Measurements from ENCODE around the gene LRRC63. TPM values are rescaled to one million over a fixed set of nuclear protein-coding genes. Genes with fewer than 3 reads are reported as not detected.

LRRC63 gene
- total RNA-seq, 1 experiment from 2014 or later, result 0.38 TPM

GRCh38 chr13:46206143-46206542 is 5.6 kb upstream of the LRRC63 start:
- Mint-ChIP-seq H3K9me3 (ENCODE audit: low read depth, unreplicated experiment) (no peaks in the 10 kb centered on the region), H3K27me3 (ENCODE audit: unreplicated experiment) (no peaks in the 10 kb centered on the region), H3K27ac (ENCODE audit: unreplicated experiment) (peak overlapping the region; percentile 27), H3K36me3 (ENCODE audit: insufficient read depth, unreplicated experiment) (peaks cover 3% of the 10 kb centered on the region), H3K4me1 (ENCODE audit: low read depth, unreplicated experiment) (peaks cover 27% of the 10 kb centered on the region), H3K4me3 (ENCODE audit: low read depth, unreplicated experiment) (no peak overlapping the region)
- no peak for TF ChIP-seq CTCF (IDR thresholded peaks at IDR 0.05; ENCODE audit: unreplicated experiment)
- intact Hi-C loops (cut with micrococcal nuclease; ENCODE audit: unreplicated experiment), result loop anchor here (2.0 kb wide), 1 partner anchor 23 kb away; the partner anchor contains the start of gene LCP1
- CTCF ChIA-PET, result no interaction called here
- DNase-seq, result no peak
- no TSS peak for BruUV-seq (replicated peaks)

GRCh38 chr13:46207828-46208227 is 3.9 kb upstream of the LRRC63 start:
- H3K27ac Mint-ChIP-seq (ENCODE audit: unreplicated experiment), result peak overlapping the region; percentile 68
- H3K4me3 Mint-ChIP-seq (ENCODE audit: low read depth, unreplicated experiment), result no peak overlapping the region
- TF ChIP-seq CTCF (IDR thresholded peaks at IDR 0.05; ENCODE audit: unreplicated experiment), result no peak
- H3K36me3 Mint-ChIP-seq (ENCODE audit: insufficient read depth, unreplicated experiment), result peaks cover 12% of the 10 kb centered on the region
- H3K4me1 Mint-ChIP-seq (ENCODE audit: low read depth, unreplicated experiment), result peaks cover 29% of the 10 kb centered on the region
- H3K27me3 Mint-ChIP-seq (ENCODE audit: unreplicated experiment), result no peaks in the 10 kb centered on the region
- intact Hi-C loops (cut with micrococcal nuclease; ENCODE audit: unreplicated experiment), result loop anchor here (2.0 kb wide), 1 partner anchor 25 kb away; the partner anchor contains the start of gene LCP1
- BruUV-seq (replicated peaks), result no TSS peak
- no peaks in the 10 kb centered on the region for H3K9me3 Mint-ChIP-seq (ENCODE audit: low read depth, unreplicated experiment)
- peak; percentile 41 for DNase-seq
- CTCF ChIA-PET, result no interaction called here

- intact Hi-C loops (cut with micrococcal nuclease; ENCODE audit: unreplicated experiment), result no loop called here
- Mint-ChIP-seq H3K27me3 (ENCODE audit: unreplicated experiment) (no peaks in the 10 kb centered on the region), H3K36me3 (ENCODE audit: insufficient read depth, unreplicated experiment) (peaks cover 12% of the 10 kb centered on the region), H3K4me1 (ENCODE audit: low read depth, unreplicated experiment) (peaks cover 35% of the 10 kb centered on the region), H3K27ac (ENCODE audit: unreplicated experiment) (peak overlapping the region; percentile 78), H3K9me3 (ENCODE audit: low read depth, unreplicated experiment) (no peaks in the 10 kb centered on the region), H3K4me3 (ENCODE audit: low read depth, unreplicated experiment) (peak overlapping the region; percentile 82)
- TF ChIP-seq CTCF (IDR thresholded peaks at IDR 0.05; ENCODE audit: unreplicated experiment), result no peak
- CTCF ChIA-PET, result no interaction called here
- no peak for DNase-seq
- no TSS peak for BruUV-seq (replicated peaks)
Observed at GRCh38 chr13:46210362-46211083, 1.2 kb upstream of the LRRC63 start.

- no peak for TF ChIP-seq CTCF (IDR thresholded peaks at IDR 0.05; ENCODE audit: unreplicated experiment)
- peak overlapping the region; percentile 78 for H3K27ac Mint-ChIP-seq (ENCODE audit: unreplicated experiment)
- CTCF ChIA-PET, result no interaction called here
Observed at GRCh38 chr13:46211116-46211482, 629 bp upstream of the LRRC63 start.

More at GRCh38 chr13:46211116-46211482, 629 bp upstream of the LRRC63 start:
- peak overlapping the region; percentile 82 for H3K4me3 Mint-ChIP-seq (ENCODE audit: low read depth, unreplicated experiment)
- DNase-seq, result no peak
- no peaks in the 10 kb centered on the region for H3K27me3 Mint-ChIP-seq (ENCODE audit: unreplicated experiment)
- intact Hi-C loops (cut with micrococcal nuclease; ENCODE audit: unreplicated experiment), result no loop called here
- H3K36me3 Mint-ChIP-seq (ENCODE audit: insufficient read depth, unreplicated experiment), result peaks cover 12% of the 10 kb centered on the region
- TSS peak; percentile 58 for BruUV-seq (replicated peaks)
- peaks cover 31% of the 10 kb centered on the region for H3K4me1 Mint-ChIP-seq (ENCODE audit: low read depth, unreplicated experiment)
- peaks cover under 1% of the 10 kb centered on the region for H3K9me3 Mint-ChIP-seq (ENCODE audit: low read depth, unreplicated experiment)

All from Calu3 (cell line).